ENCODE results near the gene GBE1.

GBE1 gene

DNA sequence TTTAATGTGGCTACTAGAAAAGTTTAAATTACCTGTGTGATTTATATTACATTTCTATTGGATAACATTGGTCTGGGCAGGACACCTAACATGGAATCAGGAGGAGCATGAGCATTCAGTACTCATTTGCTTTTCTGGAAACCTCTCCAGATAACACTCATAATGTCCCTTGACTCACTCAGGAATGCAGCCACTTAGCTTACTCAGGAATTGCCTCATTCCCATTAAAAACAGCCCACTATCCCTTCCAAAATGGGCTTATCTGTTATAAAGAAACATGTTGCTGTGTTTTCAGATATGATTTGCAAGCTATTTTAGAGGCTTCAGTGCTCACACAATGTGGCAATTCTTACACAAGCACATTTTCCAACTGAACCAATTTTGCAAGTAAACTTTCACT, 17.1 kb downstream of the GBE1 start:
- Histone ChIP-seq H2AFZ (ENCODE audit: low read depth, low read length) (no peak overlapping the region), H3K27me3 (ENCODE audit: insufficient read depth, low read length) (no peaks in the 10 kb centered on the region), H3K36me3 (ENCODE audit: insufficient read depth, low read length) (no peaks in the 10 kb centered on the region), H3K4me1 (ENCODE audit: insufficient read depth, low read length) (peaks cover 8% of the 10 kb centered on the region), H3K4me3 (ENCODE audit: low read length) (no peak overlapping the region), H3K9me3 (ENCODE audit: low read length) (no peaks in the 10 kb centered on the region)

- no peaks in the 10 kb centered on the region for H3K27me3 ChIP-seq (ENCODE audit: insufficient read depth, low read length)
- H3K36me3 ChIP-seq (ENCODE audit: insufficient read depth, low read length) = no peaks in the 10 kb centered on the region
- H3K4me1 ChIP-seq (ENCODE audit: insufficient read depth, low read length) = peaks cover 8% of the 10 kb centered on the region
- H2AFZ ChIP-seq (ENCODE audit: low read depth, low read length) = no peak overlapping the region
- no peak overlapping the region for H3K4me3 ChIP-seq (ENCODE audit: low read length)
- H3K9me3 ChIP-seq (ENCODE audit: low read length) = no peaks in the 10 kb centered on the region
Measured at GRCh38 chr3:81743096-81744025, 18.1 kb downstream of the GBE1 start.

DNA sequence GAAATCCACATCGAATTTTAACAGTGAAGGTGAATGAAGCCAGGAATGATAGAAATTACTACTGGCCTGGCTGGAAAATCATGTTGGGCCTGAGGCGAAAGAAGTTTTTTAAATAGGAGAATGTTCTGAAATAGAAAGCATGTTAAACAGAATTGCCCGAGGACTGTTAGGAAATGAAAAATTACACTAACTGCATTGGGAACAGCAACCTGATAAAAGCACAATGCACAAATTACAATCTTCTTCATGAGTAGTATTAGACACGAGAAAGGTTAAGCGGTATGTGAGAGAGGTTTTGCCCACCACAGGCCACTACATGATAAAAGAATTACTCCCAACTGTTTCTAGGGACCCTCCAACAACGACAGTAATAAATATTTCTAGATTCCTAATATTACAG, 18.9 kb downstream of the GBE1 start:
- Histone ChIP-seq H3K27me3 (ENCODE audit: insufficient read depth, low read length) (no peaks in the 10 kb centered on the region), H2AFZ (ENCODE audit: low read depth, low read length) (no peak overlapping the region), H3K4me1 (ENCODE audit: insufficient read depth, low read length) (peaks cover 8% of the 10 kb centered on the region), H3K9me3 (ENCODE audit: low read length) (no peaks in the 10 kb centered on the region), H3K36me3 (ENCODE audit: insufficient read depth, low read length) (no peaks in the 10 kb centered on the region), H3K4me3 (ENCODE audit: low read length) (no peak overlapping the region)

GRCh38 chr3:81741216-81741615, 20.2 kb downstream of the GBE1 start:
- H3K27me3 ChIP-seq (ENCODE audit: insufficient read depth, low read length) = no peaks in the 10 kb centered on the region
- no peak overlapping the region for H2AFZ ChIP-seq (ENCODE audit: low read depth, low read length)
- peaks cover 8% of the 10 kb centered on the region for H3K4me1 ChIP-seq (ENCODE audit: insufficient read depth, low read length)
- no peaks in the 10 kb centered on the region for H3K9me3 ChIP-seq (ENCODE audit: low read length)
- H3K4me3 ChIP-seq (ENCODE audit: low read length) = no peak overlapping the region
- no peaks in the 10 kb centered on the region for H3K36me3 ChIP-seq (ENCODE audit: insufficient read depth, low read length)

DNA sequence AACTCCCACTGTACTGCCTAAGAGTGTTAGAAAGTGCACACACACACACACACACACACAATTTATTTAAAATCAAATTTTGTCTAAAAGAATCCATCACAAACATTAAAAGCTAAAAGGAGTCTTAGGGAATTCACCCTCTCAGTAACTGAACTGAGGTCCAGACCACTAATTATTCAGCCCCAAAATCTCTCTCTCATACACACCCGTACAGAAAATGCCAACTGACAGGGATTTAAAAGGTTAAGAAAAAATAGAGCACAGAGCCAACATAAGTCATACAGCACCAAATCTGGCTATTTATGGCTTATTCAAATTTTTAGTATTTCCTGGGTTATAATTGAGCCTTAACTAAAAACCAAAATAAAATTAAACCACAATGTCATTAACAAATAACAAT, 20.7 kb downstream of the GBE1 start:
- Histone ChIP-seq H3K4me3 (ENCODE audit: low read length) (no peak overlapping the region), H2AFZ (ENCODE audit: low read depth, low read length) (no peak overlapping the region), H3K9me3 (ENCODE audit: low read length) (no peaks in the 10 kb centered on the region), H3K4me1 (ENCODE audit: insufficient read depth, low read length) (peaks cover 8% of the 10 kb centered on the region), H3K27me3 (ENCODE audit: insufficient read depth, low read length) (no peaks in the 10 kb centered on the region), H3K36me3 (ENCODE audit: insufficient read depth, low read length) (no peaks in the 10 kb centered on the region)

DNA sequence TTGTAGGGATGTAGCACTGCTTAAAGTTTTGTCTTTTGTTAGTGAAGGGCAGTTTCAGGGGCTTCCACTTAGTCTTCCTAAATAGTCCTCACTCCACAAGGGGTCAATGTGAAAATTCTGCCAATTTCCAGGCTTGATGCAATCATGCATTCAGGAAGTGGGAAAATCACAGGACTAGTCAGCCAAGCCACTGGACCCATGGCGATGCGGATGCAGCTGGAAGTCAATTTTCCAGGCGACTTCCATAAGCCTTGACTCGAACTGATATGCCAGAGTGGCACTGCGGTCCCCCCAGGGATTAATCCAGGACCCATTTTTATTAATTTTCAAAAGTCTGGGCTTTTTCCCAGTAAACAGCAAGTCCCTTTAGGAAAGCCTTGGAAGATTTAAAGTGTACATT, 26.1 kb downstream of the GBE1 start:
- Histone ChIP-seq H2AFZ (ENCODE audit: low read depth, low read length) (no peak overlapping the region), H3K4me3 (ENCODE audit: low read length) (no peak overlapping the region), H3K9me3 (ENCODE audit: low read length) (no peaks in the 10 kb centered on the region), H3K4me1 (ENCODE audit: insufficient read depth, low read length) (no peaks in the 10 kb centered on the region), H3K27me3 (ENCODE audit: insufficient read depth, low read length) (no peaks in the 10 kb centered on the region), H3K36me3 (ENCODE audit: insufficient read depth, low read length) (no peaks in the 10 kb centered on the region)

DNA sequence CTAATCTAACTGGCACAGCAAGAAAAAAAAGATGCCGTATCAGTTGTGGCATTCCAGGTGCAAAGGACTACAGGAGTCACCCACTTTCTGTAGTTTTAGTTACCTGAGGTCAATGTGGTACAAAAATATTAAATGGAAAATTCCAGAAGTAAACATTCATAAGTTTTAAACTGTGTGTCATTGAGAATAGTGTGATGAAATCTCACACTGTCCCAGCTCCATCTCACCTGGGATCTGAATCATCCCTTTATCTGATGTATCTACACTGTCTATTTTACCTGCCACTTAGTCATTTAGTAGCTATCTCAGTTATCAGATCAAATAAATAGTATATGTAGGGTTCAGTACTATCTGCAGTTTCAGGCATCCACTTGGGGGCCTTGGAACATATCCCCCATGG, 26.7 kb downstream of the GBE1 start:
- no peak overlapping the region for H3K4me3 ChIP-seq (ENCODE audit: low read length)
- no peaks in the 10 kb centered on the region for H3K36me3 ChIP-seq (ENCODE audit: insufficient read depth, low read length)
- no peaks in the 10 kb centered on the region for H3K4me1 ChIP-seq (ENCODE audit: insufficient read depth, low read length)
- no peaks in the 10 kb centered on the region for H3K27me3 ChIP-seq (ENCODE audit: insufficient read depth, low read length)
- no peak overlapping the region for H2AFZ ChIP-seq (ENCODE audit: low read depth, low read length)
- no peaks in the 10 kb centered on the region for H3K9me3 ChIP-seq (ENCODE audit: low read length)

GRCh38 chr3:81732642-81733041, 28.8 kb downstream of the GBE1 start:
- no peak overlapping the region for H2AFZ ChIP-seq (ENCODE audit: low read depth, low read length)
- no peaks in the 10 kb centered on the region for H3K27me3 ChIP-seq (ENCODE audit: insufficient read depth, low read length)
- H3K36me3 ChIP-seq (ENCODE audit: insufficient read depth, low read length) = no peaks in the 10 kb centered on the region
- H3K9me3 ChIP-seq (ENCODE audit: low read length) = no peaks in the 10 kb centered on the region
- no peak overlapping the region for H3K4me3 ChIP-seq (ENCODE audit: low read length)
- no peaks in the 10 kb centered on the region for H3K4me1 ChIP-seq (ENCODE audit: insufficient read depth, low read length)

DNA sequence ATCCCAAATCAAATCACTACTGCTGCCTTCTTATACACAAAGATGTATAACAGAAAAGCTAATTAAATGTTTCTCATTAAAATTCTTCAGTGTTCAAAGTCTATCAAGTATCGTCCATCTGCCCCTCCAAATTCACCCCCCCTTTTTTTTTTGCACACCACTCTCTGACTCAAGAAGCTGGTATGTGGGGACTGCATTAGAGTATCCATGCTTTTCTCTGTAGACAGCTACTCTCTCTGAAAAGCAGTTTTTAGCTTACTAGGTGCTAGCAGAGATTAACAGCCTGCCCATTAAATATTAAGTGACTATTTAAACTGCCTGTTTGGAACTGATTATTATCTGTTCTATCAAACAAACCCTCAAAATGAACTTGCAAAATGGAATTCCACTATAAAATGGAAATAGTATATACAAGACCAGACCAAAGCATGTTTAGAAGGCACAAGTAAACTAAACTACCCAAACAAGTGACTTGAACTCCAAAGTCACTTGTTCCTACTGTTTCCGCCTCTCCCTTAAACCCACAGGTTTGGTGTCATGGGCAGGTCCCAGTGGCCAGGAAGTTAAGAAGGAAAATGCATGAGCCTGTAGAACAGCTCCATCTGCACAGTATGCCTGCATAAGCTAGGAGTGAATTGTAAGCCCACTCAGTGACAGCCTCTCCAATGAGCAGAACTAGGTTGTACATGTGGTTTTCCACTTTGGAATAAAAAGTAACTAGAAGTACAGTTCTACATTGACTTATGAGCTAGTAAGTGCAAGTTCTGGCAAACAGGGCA, 32.5 kb downstream of the GBE1 start:
- Histone ChIP-seq H2AFZ (ENCODE audit: low read depth, low read length) (no peak overlapping the region), H3K36me3 (ENCODE audit: insufficient read depth, low read length) (no peaks in the 10 kb centered on the region), H3K4me1 (ENCODE audit: insufficient read depth, low read length) (peaks cover under 1% of the 10 kb centered on the region), H3K9me3 (ENCODE audit: low read length) (no peaks in the 10 kb centered on the region), H3K4me3 (ENCODE audit: low read length) (no peak overlapping the region), H3K27me3 (ENCODE audit: insufficient read depth, low read length) (no peaks in the 10 kb centered on the region)

- Histone ChIP-seq H3K9me3 (ENCODE audit: low read length) (no peaks in the 10 kb centered on the region), H3K27me3 (ENCODE audit: insufficient read depth, low read length) (no peaks in the 10 kb centered on the region), H2AFZ (ENCODE audit: low read depth, low read length) (no peak overlapping the region), H3K4me3 (ENCODE audit: low read length) (no peak overlapping the region), H3K36me3 (ENCODE audit: insufficient read depth, low read length) (no peaks in the 10 kb centered on the region), H3K4me1 (ENCODE audit: insufficient read depth, low read length) (peaks cover 8% of the 10 kb centered on the region)
Measured at GRCh38 chr3:81726735-81727134, 34.7 kb downstream of the GBE1 start.

GRCh38 chr3:81726132-81726531, 35.3 kb downstream of the GBE1 start:
- H3K4me3 ChIP-seq (ENCODE audit: low read length) = no peak overlapping the region
- no peaks in the 10 kb centered on the region for H3K9me3 ChIP-seq (ENCODE audit: low read length)
- H3K27me3 ChIP-seq (ENCODE audit: insufficient read depth, low read length) = no peaks in the 10 kb centered on the region
- no peaks in the 10 kb centered on the region for H3K36me3 ChIP-seq (ENCODE audit: insufficient read depth, low read length)
- peaks cover 8% of the 10 kb centered on the region for H3K4me1 ChIP-seq (ENCODE audit: insufficient read depth, low read length)
- H2AFZ ChIP-seq (ENCODE audit: low read depth, low read length) = no peak overlapping the region

- peaks cover 8% of the 10 kb centered on the region for H3K4me1 ChIP-seq (ENCODE audit: insufficient read depth, low read length)
- H3K4me3 ChIP-seq (ENCODE audit: low read length) = peak overlapping the region; percentile 7
Measured at GRCh38 chr3:81723732-81724313, 37.6 kb downstream of the GBE1 start.

DNA sequence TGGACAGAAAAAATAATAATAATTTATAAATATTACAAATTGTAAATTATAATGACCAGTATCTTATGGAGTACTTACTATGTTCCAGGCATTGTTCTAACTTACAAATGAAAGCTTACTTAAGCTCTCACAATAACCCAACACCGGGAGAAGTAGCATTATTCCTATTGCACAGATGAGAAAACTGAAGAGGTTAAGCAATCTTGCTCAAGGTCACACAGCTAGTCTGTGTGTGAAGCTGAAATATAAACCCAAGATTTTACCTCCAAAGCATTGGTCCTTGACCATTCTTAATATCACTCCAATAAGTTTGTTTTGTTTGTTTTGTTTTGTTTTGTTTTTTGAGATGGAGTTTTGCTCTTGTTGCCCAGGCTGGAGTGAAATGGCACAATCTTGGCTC, 43.1 kb downstream of the GBE1 start:
- H3K36me3 ChIP-seq (ENCODE audit: insufficient read depth, low read length) = no peaks in the 10 kb centered on the region
- peaks cover under 1% of the 10 kb centered on the region for H3K4me1 ChIP-seq (ENCODE audit: insufficient read depth, low read length)
- no peak overlapping the region for H2AFZ ChIP-seq (ENCODE audit: low read depth, low read length)
- no peak overlapping the region for H3K4me3 ChIP-seq (ENCODE audit: low read length)
- no peaks in the 10 kb centered on the region for H3K27me3 ChIP-seq (ENCODE audit: insufficient read depth, low read length)
- H3K9me3 ChIP-seq (ENCODE audit: low read length) = no peaks in the 10 kb centered on the region

More at GRCh38 chr3:81723732-81724313, 37.6 kb downstream of the GBE1 start:
- Histone ChIP-seq H3K9me3 (ENCODE audit: low read length) (no peaks in the 10 kb centered on the region), H3K36me3 (ENCODE audit: insufficient read depth, low read length) (no peaks in the 10 kb centered on the region), H2AFZ (ENCODE audit: low read depth, low read length) (peak overlapping the region; percentile 24), H3K27me3 (ENCODE audit: insufficient read depth, low read length) (no peaks in the 10 kb centered on the region)
